ENCODE results near the gene SMG6. TPM values are rescaled to one million over a fixed set of nuclear protein-coding genes. Genes with fewer than 3 reads are reported as not detected.

SMG6 gene
- total RNA-seq, 1 donor from 2014 or later: 19.3 TPM

- DNase-seq (peak; percentile 70), ATAC-seq (ENCODE audit: poor library complexity) (peak; percentile 18)
- intact Hi-C loops (cut with DNase I): no loop called here
Measured at GRCh38 chr17:2064980-2065785, 238.4 kb downstream of the SMG6 start.

- intact Hi-C loops (cut with DNase I): no loop called here
- no peak for DNase-seq
- no peak for ATAC-seq (ENCODE audit: poor library complexity)
Measured at GRCh38 chr17:2064520-2064971, 239.0 kb downstream of the SMG6 start.

GRCh38 chr17:2064147-2064489 lies 239.5 kb downstream of the SMG6 start:
- ATAC-seq (ENCODE audit: poor library complexity) (no peak), DNase-seq (no peak)
- intact Hi-C loops (cut with DNase I): no loop called here

- intact Hi-C loops (cut with DNase I): no loop called here
- DNase-seq: peak; percentile 68
- ATAC-seq (ENCODE audit: poor library complexity): peak; percentile 0
Measured at GRCh38 chr17:2063261-2064146, 240.1 kb downstream of the SMG6 start.

GRCh38 chr17:2062571-2063183 lies 240.9 kb downstream of the SMG6 start:
- intact Hi-C loops (cut with DNase I): no loop called here
- ATAC-seq (ENCODE audit: poor library complexity): no peak
- DNase-seq: peak; percentile 54

- DNase-seq (no peak), ATAC-seq (ENCODE audit: poor library complexity) (no peak)
- intact Hi-C loops (cut with DNase I): no loop called here
Measured at GRCh38 chr17:2061441-2061958, 242.1 kb downstream of the SMG6 start.

- DNase-seq (peak; percentile 53), ATAC-seq (ENCODE audit: poor library complexity) (no peak)
- intact Hi-C loops (cut with DNase I): no loop called here
Measured at GRCh38 chr17:2060681-2061440, 242.7 kb downstream of the SMG6 start.

- no peak for ATAC-seq (ENCODE audit: poor library complexity)
- DNase-seq: no peak
- intact Hi-C loops (cut with DNase I): no loop called here
Measured at GRCh38 chr17:2060385-2060658, 243.3 kb downstream of the SMG6 start.

- ATAC-seq (ENCODE audit: poor library complexity): no peak
- intact Hi-C loops (cut with DNase I): loop anchor here (5.0 kb wide), 1 partner anchor 113 kb away; no protein-coding TSS in a partner anchor
- no peak for DNase-seq
Measured at GRCh38 chr17:2059547-2060384, 243.8 kb downstream of the SMG6 start.

- DNase-seq (peak; percentile 91), ATAC-seq (ENCODE audit: poor library complexity) (peak; percentile 39)
- intact Hi-C loops (cut with DNase I): loop anchor here (5.0 kb wide), 1 partner anchor 113 kb away; no protein-coding TSS in a partner anchor
Measured at GRCh38 chr17:2058586-2059546, 244.7 kb downstream of the SMG6 start.

- ATAC-seq (ENCODE audit: poor library complexity) (no peak), DNase-seq (no peak)
- intact Hi-C loops (cut with DNase I): loop anchor here (5.0 kb wide), 1 partner anchor 114 kb away; no protein-coding TSS in a partner anchor
Measured at GRCh38 chr17:2057760-2058585, 245.6 kb downstream of the SMG6 start.

- DNase-seq: no peak
- no peak for ATAC-seq (ENCODE audit: poor library complexity)
- intact Hi-C loops (cut with DNase I): loop anchor here (5.0 kb wide), 1 partner anchor 115 kb away; no protein-coding TSS in a partner anchor
Measured at GRCh38 chr17:2057175-2057759, 246.3 kb downstream of the SMG6 start.

GRCh38 chr17:2056206-2057174 lies 247.1 kb downstream of the SMG6 start:
- no peak for ATAC-seq (ENCODE audit: poor library complexity)
- DNase-seq: peak; percentile 56
- intact Hi-C loops (cut with DNase I): loop anchor here (5.0 kb wide), 1 partner anchor 116 kb away; no protein-coding TSS in a partner anchor
